Measurements from ENCODE around the gene CCDC12. TPM values are rescaled to one million over a fixed set of nuclear protein-coding genes. Genes with fewer than 3 reads are reported as not detected.
A peak's percentile ranks its signal among the peaks of the same experiment; 100 is the strongest.

Gene CCDC12
- total and polyA plus RNA-seq, 9 of the 15 experiments (the other 6 are each of a cell fraction or from before 2014, with no cell fraction given), result 8.9 to 201 (median 86.9) TPM

DNA sequence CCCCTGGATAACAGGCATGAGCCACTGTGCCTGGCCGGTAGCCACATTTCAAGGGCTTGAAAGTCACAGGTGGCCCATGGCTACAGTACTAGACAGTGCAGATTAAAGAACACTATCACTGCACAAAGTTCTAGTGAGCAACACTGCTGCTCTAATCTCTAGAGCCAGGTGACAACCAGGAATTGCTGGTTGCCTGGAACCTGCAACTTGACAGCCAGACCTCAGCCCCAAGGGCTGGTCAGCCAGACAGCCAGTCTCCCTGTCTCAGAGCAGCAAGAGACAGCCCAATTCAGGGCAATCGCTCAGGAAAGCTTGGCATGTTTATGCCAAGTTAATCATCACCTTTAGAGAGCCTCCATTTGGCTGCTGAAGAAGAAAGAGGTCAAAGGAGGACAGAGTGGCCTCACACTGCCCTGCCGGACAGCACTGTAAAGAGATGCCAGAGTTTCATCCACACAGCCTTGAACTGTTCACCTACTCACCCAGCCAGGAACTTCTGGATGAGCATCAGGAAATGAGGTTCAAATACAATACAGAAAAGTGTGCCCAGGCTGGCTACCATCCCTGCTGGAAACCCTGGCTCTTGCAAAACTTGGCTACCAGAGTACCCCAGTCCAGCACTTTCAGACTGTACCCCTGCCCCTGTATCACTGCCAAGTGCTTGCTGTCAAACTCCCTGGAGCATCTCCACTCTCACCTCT, 6.0 kb downstream of the CCDC12 start (continued):
- TF ChIP-seq, protein P1, sequence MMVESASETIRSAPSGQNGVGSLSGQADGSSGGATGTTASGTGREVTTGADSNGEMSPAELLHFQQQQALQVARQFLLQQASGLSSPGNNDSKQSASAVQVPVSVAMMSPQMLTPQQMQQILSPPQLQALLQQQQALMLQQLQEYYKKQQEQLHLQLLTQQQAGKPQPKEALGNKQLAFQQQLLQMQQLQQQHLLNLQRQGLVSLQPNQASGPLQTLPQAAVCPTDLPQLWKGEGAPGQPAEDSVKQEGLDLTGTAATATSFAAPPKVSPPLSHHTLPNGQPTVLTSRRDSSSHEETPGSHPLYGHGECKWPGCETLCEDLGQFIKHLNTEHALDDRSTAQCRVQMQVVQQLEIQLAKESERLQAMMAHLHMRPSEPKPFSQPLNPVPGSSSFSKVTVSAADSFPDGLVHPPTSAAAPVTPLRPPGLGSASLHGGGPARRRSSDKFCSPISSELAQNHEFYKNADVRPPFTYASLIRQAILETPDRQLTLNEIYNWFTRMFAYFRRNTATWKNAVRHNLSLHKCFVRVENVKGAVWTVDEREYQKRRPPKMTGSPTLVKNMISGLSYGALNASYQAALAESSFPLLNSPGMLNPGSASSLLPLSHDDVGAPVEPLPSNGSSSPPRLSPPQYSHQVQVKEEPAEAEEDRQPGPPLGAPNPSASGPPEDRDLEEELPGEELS (CRISPR knock-in tag; IDR thresholded peaks at IDR 0.05; ENCODE audit: borderline replicate concordance), result no peak
- TF ChIP-seq SMAD4 (CRISPR knock-in tag; conservative IDR thresholded peaks at IDR 0.05) (peak; percentile 86), IRF2 (CRISPR knock-in tag; IDR thresholded peaks at IDR 0.05) (no peak), STAT5A (IDR thresholded peaks at IDR 0.05; ENCODE audit: borderline replicate concordance, low read length) (peak; percentile 55), TEAD4 (IDR thresholded peaks at IDR 0.05; ENCODE audit: low read length) (peak; percentile 83), TEAD4 (CRISPR knock-in tag; IDR thresholded peaks at IDR 0.05; ENCODE audit: borderline replicate concordance) (no peak), WHSC1 (IDR thresholded peaks at IDR 0.05; ENCODE audit: low read length) (peak; percentile 12), NFIC (IDR thresholded peaks at IDR 0.05) (peak; percentile 80), SNRNP70 (optimal IDR thresholded peaks at IDR 0.05; ENCODE audit: low read depth, low read length) (no peak), ZNF668 (CRISPR knock-in tag; IDR thresholded peaks at IDR 0.05) (no peak), ZNF639 (CRISPR knock-in tag; conservative IDR thresholded peaks at IDR 0.05 in 1 of 2, IDR thresholded peaks at IDR 0.05 in 1 of 2) (no peak), POLR2G (IDR thresholded peaks at IDR 0.05; ENCODE audit: low read depth, low read length) (no peak), ZNF274 (IDR thresholded peaks at IDR 0.05; ENCODE audit: borderline replicate concordance, low read depth, low read length) (no peak)
- TF ChIP-seq, protein P2, sequence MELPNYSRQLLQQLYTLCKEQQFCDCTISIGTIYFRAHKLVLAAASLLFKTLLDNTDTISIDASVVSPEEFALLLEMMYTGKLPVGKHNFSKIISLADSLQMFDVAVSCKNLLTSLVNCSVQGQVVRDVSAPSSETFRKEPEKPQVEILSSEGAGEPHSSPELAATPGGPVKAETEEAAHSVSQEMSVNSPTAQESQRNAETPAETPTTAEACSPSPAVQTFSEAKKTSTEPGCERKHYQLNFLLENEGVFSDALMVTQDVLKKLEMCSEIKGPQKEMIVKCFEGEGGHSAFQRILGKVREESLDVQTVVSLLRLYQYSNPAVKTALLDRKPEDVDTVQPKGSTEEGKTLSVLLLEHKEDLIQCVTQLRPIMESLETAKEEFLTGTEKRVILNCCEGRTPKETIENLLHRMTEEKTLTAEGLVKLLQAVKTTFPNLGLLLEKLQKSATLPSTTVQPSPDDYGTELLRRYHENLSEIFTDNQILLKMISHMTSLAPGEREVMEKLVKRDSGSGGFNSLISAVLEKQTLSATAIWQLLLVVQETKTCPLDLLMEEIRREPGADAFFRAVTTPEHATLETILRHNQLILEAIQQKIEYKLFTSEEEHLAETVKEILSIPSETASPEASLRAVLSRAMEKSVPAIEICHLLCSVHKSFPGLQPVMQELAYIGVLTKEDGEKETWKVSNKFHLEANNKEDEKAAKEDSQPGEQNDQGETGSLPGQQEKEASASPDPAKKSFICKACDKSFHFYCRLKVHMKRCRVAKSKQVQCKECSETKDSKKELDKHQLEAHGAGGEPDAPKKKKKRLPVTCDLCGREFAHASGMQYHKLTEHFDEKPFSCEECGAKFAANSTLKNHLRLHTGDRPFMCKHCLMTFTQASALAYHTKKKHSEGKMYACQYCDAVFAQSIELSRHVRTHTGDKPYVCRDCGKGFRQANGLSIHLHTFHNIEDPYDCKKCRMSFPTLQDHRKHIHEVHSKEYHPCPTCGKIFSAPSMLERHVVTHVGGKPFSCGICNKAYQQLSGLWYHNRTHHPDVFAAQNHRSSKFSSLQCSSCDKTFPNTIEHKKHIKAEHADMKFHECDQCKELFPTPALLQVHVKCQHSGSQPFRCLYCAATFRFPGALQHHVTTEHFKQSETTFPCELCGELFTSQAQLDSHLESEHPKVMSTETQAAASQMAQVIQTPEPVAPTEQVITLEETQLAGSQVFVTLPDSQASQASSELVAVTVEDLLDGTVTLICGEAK (IDR thresholded peaks at IDR 0.05), result no peak
- TF ChIP-seq, protein P2 (CRISPR knock-in tag; IDR thresholded peaks at IDR 0.05), result no peak
